H1 (cell line): ENCODE data around the gene PRSS21. TPM values are rescaled to one million over a fixed set of nuclear protein-coding genes. Genes with fewer than 3 reads are reported as not detected.

Experiments used
- CTCF ChIA-PET: fragments of 300-600 bp; sonication (Branson Sonifier 250); formaldehyde crosslinking; loops from one replicate; lab custom pipeline; 2021; ENCODE audit not compliant: partially characterized antibody; lab: Charles Lee
- POLR2A ChIA-PET: fragments of 300-600 bp; sonication (Branson Sonifier 250); formaldehyde crosslinking; loops from one replicate; lab custom pipeline; 2021; ENCODE audit warnings: inconsistent platforms; ENCODE audit not compliant: partially characterized antibody; lab: Charles Lee
- DNase-seq, 2 experiments: peaks; one replicate each; pipeline versions ENCODE4 v3.0.0 to v3.0.0-alpha.2; 2010 to 2022; ENCODE audit warnings: low spot score in 2 of 2, low read depth in 1 of 2, mixed read lengths in 1 of 2
- FAIRE-seq: peaks from 2 replicates; lab custom pipeline; 2011; peaks lifted over from hg19 to GRCh38; lab: Jason Lieb, UNC
- H2AFZ ChIP-seq: 2 replicates; pipeline ENCODE4 v1.8.1; 2012; ENCODE audit warnings: low read length, inconsistent platforms
- H2AK5ac ChIP-seq: 2 replicates; pipeline ENCODE4 v1.6.1; 2013; ENCODE audit warnings: low read depth, low read length
- H2BK120ac ChIP-seq: replicated peaks from 2 replicates; pipeline ENCODE3; 2013; ENCODE audit warnings: low read depth, low read length, inconsistent platforms
- H2BK12ac ChIP-seq: 2 replicates; pipeline ENCODE4 v1.6.1; 2013; ENCODE audit warnings: low read depth, low read length
- H2BK15ac ChIP-seq: 2 replicates; pipeline ENCODE4 v1.6.1; 2013; ENCODE audit warnings: low read length
- H2BK20ac ChIP-seq: 2 replicates; pipeline ENCODE4 v1.6.1; 2013; ENCODE audit warnings: low read length
- H2BK5ac ChIP-seq: 2 replicates; pipeline ENCODE4 v1.6.1; 2013; ENCODE audit warnings: low read depth, low read length
- H3K14ac ChIP-seq: 2 replicates; pipeline ENCODE4 v1.6.1; 2013; ENCODE audit warnings: inconsistent platforms; ENCODE audit not compliant: insufficient read length
- H3K18ac ChIP-seq: 2 replicates; pipeline ENCODE4 v1.6.1; 2013; ENCODE audit warnings: low read length; ENCODE audit errors: extremely low read depth
- H3K23ac ChIP-seq: 2 replicates; pipeline ENCODE4 v1.6.1; 2013; ENCODE audit warnings: inconsistent platforms; ENCODE audit not compliant: insufficient read length
- H3K23me2 ChIP-seq: 2 replicates; pipeline ENCODE4 v1.6.1; 2013; ENCODE audit warnings: low read depth, low read length
- H3K27ac ChIP-seq: 2 replicates; pipeline ENCODE4 v1.6.1; 2011; ENCODE audit warnings: low read depth, low read length, inconsistent platforms
- H3K27me3 ChIP-seq, 4 experiments: replicated peaks in 1 of 4; 1 replicate in 1 of 4; 2 replicates in 3 of 4; pipeline versions ENCODE4 v1.6.1 to v1.8.1; 2011 to 2013; ENCODE audit warnings: low read length in 3 of 4, mild to moderate bottlenecking in 3 of 4, inconsistent platforms in 2 of 4, mixed read lengths in 2 of 4, moderate library complexity in 1 of 4; ENCODE audit not compliant: control insufficient read depth in 3 of 4, insufficient read depth in 3 of 4; ENCODE audit errors: extremely low read depth in 1 of 4
- H3K36me3 ChIP-seq, 4 experiments: 2 replicates each; pipeline versions ENCODE4 v1.6.1 to v1.8.1; 2011 to 2013; ENCODE audit warnings: mild to moderate bottlenecking in 4 of 4, low read length in 3 of 4, moderate library complexity in 2 of 4, control low read depth in 1 of 4, inconsistent platforms in 1 of 4; ENCODE audit not compliant: insufficient read depth in 4 of 4, control insufficient read depth in 2 of 4
- H3K4ac ChIP-seq: replicated peaks from 2 replicates; pipeline ENCODE3; 2013; ENCODE audit warnings: low read length, low read depth, mixed read lengths, inconsistent platforms; ENCODE audit not compliant: insufficient read length
- H3K4me1 ChIP-seq, 4 experiments: replicated peaks in 1 of 4; 1 replicate in 1 of 4; 2 replicates in 3 of 4; pipeline versions ENCODE4 v1.6.1 to v1.8.1; 2011 to 2013; ENCODE audit warnings: low read length in 3 of 4, inconsistent platforms in 2 of 4, mixed read lengths in 1 of 4; ENCODE audit not compliant: insufficient read depth in 4 of 4, control insufficient read depth in 3 of 4
- H3K4me2 ChIP-seq, 2 experiments: 2 replicates each; pipeline versions ENCODE4 v1.6.1 to v1.8.1; 2011 to 2013; ENCODE audit warnings: low read depth in 2 of 2, low read length in 2 of 2, control low read depth in 1 of 2, inconsistent platforms in 1 of 2, mild to moderate bottlenecking in 1 of 2; ENCODE audit not compliant: insufficient read depth in 1 of 2
- H3K4me3 ChIP-seq, 4 experiments: fragments of 200-600, 300-600 bp in 1 of 4; sonication (generic), shearing (Covaris generic), sonication (Bioruptor Twin) in 1 of 4; 2 replicates each; pipeline versions ENCODE4 v1.5.1 to v1.8.1; 2011 to 2016; ENCODE audit warnings: low read length in 4 of 4, low read depth in 3 of 4, control low read depth in 2 of 4, inconsistent platforms in 2 of 4, mild to moderate bottlenecking in 2 of 4, mixed read lengths in 1 of 4, moderate library complexity in 1 of 4; ENCODE audit not compliant: insufficient read depth in 2 of 4; ENCODE audit errors: extremely low read depth in 1 of 4
- H3K56ac ChIP-seq: replicated peaks from 2 replicates; pipeline ENCODE3; 2013; ENCODE audit warnings: low read depth, mild to moderate bottlenecking, mixed read lengths, low read length, inconsistent platforms; ENCODE audit not compliant: insufficient read length
- H3K79me1 ChIP-seq: 2 replicates; pipeline ENCODE4 v1.6.1; 2013; ENCODE audit warnings: low read depth, low read length, control low read depth
- H3K79me2 ChIP-seq, 2 experiments: 2 replicates each; pipeline versions ENCODE4 v1.6.1 to v1.8.1; 2012 to 2013; ENCODE audit warnings: low read length in 2 of 2, mild to moderate bottlenecking in 2 of 2, inconsistent platforms in 1 of 2; ENCODE audit not compliant: insufficient read depth in 2 of 2, control insufficient read depth in 1 of 2
- H3K9ac ChIP-seq, 4 experiments: replicated peaks in 1 of 4; 1 replicate in 1 of 4; 2 replicates in 3 of 4; pipeline versions ENCODE4 v1.6.1 to v1.8.1; 2011 to 2013; ENCODE audit warnings: low read depth in 3 of 4, low read length in 3 of 4, control low read depth in 2 of 4, mild to moderate bottlenecking in 2 of 4, moderate library complexity in 2 of 4, inconsistent platforms in 1 of 4; ENCODE audit errors: extremely low read depth in 1 of 4
- H3K9me3 ChIP-seq, 2 experiments: 2 replicates each; pipeline versions ENCODE4 v1.6.1 to v1.8.1; 2012 to 2013; ENCODE audit warnings: mild to moderate bottlenecking in 2 of 2, moderate library complexity in 2 of 2, control low read depth in 1 of 2, inconsistent platforms in 1 of 2, low read depth in 1 of 2, low read length in 1 of 2, mixed read lengths in 1 of 2; ENCODE audit not compliant: insufficient read depth in 2 of 2
- H4K20me1 ChIP-seq, 2 experiments: replicated peaks in 1 of 2; 2 replicates each; pipeline versions ENCODE3 to v1.8.1; 2011 to 2013; ENCODE audit warnings: inconsistent platforms in 2 of 2, low read length in 2 of 2, mild to moderate bottlenecking in 1 of 2; ENCODE audit not compliant: insufficient read depth in 2 of 2, control insufficient read depth in 1 of 2
- H4K5ac ChIP-seq: 2 replicates; pipeline ENCODE4 v1.6.1; 2013; ENCODE audit warnings: low read length, low read depth, mixed read lengths, inconsistent platforms; ENCODE audit not compliant: insufficient read length
- H4K8ac ChIP-seq: 2 replicates; pipeline ENCODE4 v1.8.0; 2013; ENCODE audit warnings: mild to moderate bottlenecking, moderate library complexity, low read length, inconsistent platforms; ENCODE audit not compliant: insufficient read depth; ENCODE audit errors: extremely low read depth
- H4K91ac ChIP-seq: replicated peaks from 2 replicates; pipeline ENCODE3; 2013; ENCODE audit warnings: low read length, mixed read lengths, inconsistent platforms; ENCODE audit not compliant: insufficient read length
- KDM5A ChIP-seq: fragments of 200-600 bp; IDR thresholded peaks from 2 replicates; pipeline ENCODE4 v1.7.1; 2012; ENCODE audit warnings: mild to moderate bottlenecking, low read length, inconsistent platforms, mixed read lengths
- POLR2A ChIP-seq, 2 experiments: IDR thresholded peaks; 1 replicate in 1 of 2; 2 replicates in 1 of 2; pipeline ENCODE4 v1.6.1; 2011; ENCODE audit warnings: low read depth in 2 of 2, low read length in 2 of 2, mild to moderate bottlenecking in 2 of 2; ENCODE audit errors: control extremely low read depth in 1 of 2
- WGBS, 2 experiments: shearing (Covaris generic) in 1 of 2; methylation state at CpG; one replicate each; pipeline versions ENCODE4 v1.1.6 to v1.1.7; 2013 to 2015; ENCODE audit warnings: low lambda C conversion rate in 2 of 2, mixed read lengths in 2 of 2, inconsistent platforms in 1 of 2, low coverage in 1 of 2, missing lambda C conversion rate in 1 of 2; ENCODE audit not compliant: insufficient replicate concordance in 2 of 2, insufficient coverage in 1 of 2, insufficient read length in 1 of 2; ENCODE audit errors: extremely low coverage in 1 of 2, missing lambda C conversion rate in 1 of 2; 5-methylcytosine and 5-hydroxymethylcytosine counted together
- polyA plus RNA-seq, 7 experiments: library from polyadenylated mRNA; depleted of rRNA in 3 of 7; stranded (reverse) in 5 of 7; unstranded in 2 of 7; fragments of >200 nt in 5 of 7; fragments of 200-250 nt in 2 of 7; gene quantifications; 1 replicate in 5 of 7; 2 replicates in 1 of 7; 4 replicates in 1 of 7; pipeline versions ENCODE4 v1.2.1 to v1.2.3, GENCODE V29; 2011 to 2013; ENCODE audit warnings: missing spikeins in 2 of 7, mixed read lengths in 2 of 7
- total RNA-seq: library from RNA; stranded (reverse); fragmentation: NEBNext Ultra II Directional; extraction: Animal tissue kit (Norgen Biotek cat#: 25700); gene quantifications from 2 replicates; pipeline ENCODE4 v1.2.1, GENCODE V29; 2021
- TF ChIP-seq, protein P1 (sequence below): IDR thresholded peaks from 2 replicates; pipeline ENCODE4 v1.6.1; 2012; ENCODE audit warnings: inconsistent platforms

Gene PRSS21
- total and polyA plus RNA-seq, 2 of the 8 experiments (the other 6 are each of a cell fraction or from before 2014, with no cell fraction given): 0.76 to 1.0 TPM

GRCh38 chr16:2834968-2835367 is 17.9 kb downstream of the PRSS21 start:
- Histone ChIP-seq H3K56ac (no peak overlapping the region), H2BK20ac (0 out of 2 replicates have a peak overlapping the region, but pooled peaks have one; percentile 61), H3K36me3 (no peaks in the 10 kb centered on the region), H4K5ac (no peak overlapping the region), H2BK12ac (peak overlapping the region; percentile 96), H3K27me3 (peaks cover 0 to 2% (median 0%) of the 10 kb centered on the region in 4 experiments; a peak in 1 of 7 replicates), H3K23me2 (peaks cover 14% of the 10 kb centered on the region; the same call in 1 of the 2 replicates), H4K20me1 (peaks cover 0 to 2% of the 10 kb centered on the region in 2 experiments), H3K4me1 (peaks cover 0 to 9% (median 2%) of the 10 kb centered on the region in 4 experiments; a peak in 5 of 7 replicates), H4K91ac (no peak overlapping the region), H2BK120ac (no peak overlapping the region), H2AK5ac (0 out of 2 replicates have a peak overlapping the region, but pooled peaks have one; percentile 53), H3K4ac (no peak overlapping the region), H3K4me2 (no peak overlapping the region), H3K79me1 (no peaks in the 10 kb centered on the region), H3K9ac (no peak overlapping the region), H3K27ac (no peak overlapping the region)
- DNase-seq: no peak
- CTCF ChIA-PET: no interaction called here
- FAIRE-seq: no peak
- 80% methylated on average over 1 of the region's 3 CpGs; no CpG with 5 or more reads in 1 of the 2 experiments for WGBS, 2 experiments
- TF ChIP-seq, protein P1, sequence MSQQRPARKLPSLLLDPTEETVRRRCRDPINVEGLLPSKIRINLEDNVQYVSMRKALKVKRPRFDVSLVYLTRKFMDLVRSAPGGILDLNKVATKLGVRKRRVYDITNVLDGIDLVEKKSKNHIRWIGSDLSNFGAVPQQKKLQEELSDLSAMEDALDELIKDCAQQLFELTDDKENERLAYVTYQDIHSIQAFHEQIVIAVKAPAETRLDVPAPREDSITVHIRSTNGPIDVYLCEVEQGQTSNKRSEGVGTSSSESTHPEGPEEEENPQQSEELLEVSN: no peak
- TF ChIP-seq KDM5A (no peak), POLR2A (IDR thresholded peaks at IDR 0.05; ENCODE audit: control extremely low read depth in 1 of 2, low read depth in 2 of 2, low read length in 2 of 2) (no peak)
- TF ChIP-seq, all 59 proteins: peak for 0
- POLR2A ChIA-PET: interaction anchor here (1.7 kb wide), 1 partner anchor 11 kb away, joined by 3 read pairs; no protein-coding TSS in a partner anchor
- H2AFZ ChIP-seq: no peak overlapping the region
- no peak overlapping the region for H4K8ac ChIP-seq
- H2BK15ac ChIP-seq: no peak overlapping the region
- no peaks in the 10 kb centered on the region for H3K79me2 ChIP-seq
- H3K9me3 ChIP-seq: no peaks in the 10 kb centered on the region
- H3K18ac ChIP-seq: no peak overlapping the region; the same call in 1 of the 2 replicates
- H2BK5ac ChIP-seq: 0 out of 2 replicates have a peak overlapping the region, but pooled peaks have one; percentile 93
- H3K14ac ChIP-seq: no peak overlapping the region
- no peak overlapping the region for H3K4me3 ChIP-seq
- no peak overlapping the region for H3K23ac ChIP-seq
